ENCODE data around the gene PRC1.

DNA sequence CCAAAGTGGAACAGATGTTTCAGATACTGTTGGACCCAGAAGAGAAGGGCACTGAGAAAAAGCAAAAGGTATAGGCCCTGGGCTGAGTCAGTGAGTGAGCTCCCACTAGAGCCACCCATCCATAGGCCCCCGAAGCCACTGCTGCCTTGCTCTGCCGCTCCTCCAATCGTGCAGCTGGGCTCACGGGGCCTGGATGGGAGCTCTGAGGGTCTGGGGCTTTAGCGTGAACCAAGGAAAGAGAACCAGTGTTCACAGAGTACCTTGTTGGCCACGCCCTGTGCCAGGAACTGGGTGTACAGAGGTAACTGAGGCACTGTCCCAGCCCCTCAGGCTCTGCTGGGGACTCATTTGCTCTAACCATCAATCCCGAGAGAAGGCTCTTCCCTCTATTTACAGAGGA is 54.6 kb downstream of the PRC1 start:
- TF ChIP-seq EZH2 (IDR thresholded peaks at IDR 0.05; ENCODE audit: insufficient read depth, poor library complexity, severe bottlenecking) (no peak), EZH2phosphoT487 (IDR thresholded peaks at IDR 0.05; ENCODE audit: insufficient read depth, low read depth) (no peak)
